ENCODE results near the gene PMEL. TPM values are rescaled to one million over a fixed set of nuclear protein-coding genes. Genes with fewer than 3 reads are reported as not detected.

Gene PMEL
- total RNA-seq, 2 donors from 2014 or later: 0.18 to 8.6 TPM

- under 1% methylated on average over 15 of the region's 15 CpGs for WGBS
- TF ChIP-seq POLR2A (IDR thresholded peaks at IDR 0.05) (no peak), POLR2AphosphoS5 (IDR thresholded peaks at IDR 0.05) (no peak)
- TF ChIP-seq, protein P1, sequence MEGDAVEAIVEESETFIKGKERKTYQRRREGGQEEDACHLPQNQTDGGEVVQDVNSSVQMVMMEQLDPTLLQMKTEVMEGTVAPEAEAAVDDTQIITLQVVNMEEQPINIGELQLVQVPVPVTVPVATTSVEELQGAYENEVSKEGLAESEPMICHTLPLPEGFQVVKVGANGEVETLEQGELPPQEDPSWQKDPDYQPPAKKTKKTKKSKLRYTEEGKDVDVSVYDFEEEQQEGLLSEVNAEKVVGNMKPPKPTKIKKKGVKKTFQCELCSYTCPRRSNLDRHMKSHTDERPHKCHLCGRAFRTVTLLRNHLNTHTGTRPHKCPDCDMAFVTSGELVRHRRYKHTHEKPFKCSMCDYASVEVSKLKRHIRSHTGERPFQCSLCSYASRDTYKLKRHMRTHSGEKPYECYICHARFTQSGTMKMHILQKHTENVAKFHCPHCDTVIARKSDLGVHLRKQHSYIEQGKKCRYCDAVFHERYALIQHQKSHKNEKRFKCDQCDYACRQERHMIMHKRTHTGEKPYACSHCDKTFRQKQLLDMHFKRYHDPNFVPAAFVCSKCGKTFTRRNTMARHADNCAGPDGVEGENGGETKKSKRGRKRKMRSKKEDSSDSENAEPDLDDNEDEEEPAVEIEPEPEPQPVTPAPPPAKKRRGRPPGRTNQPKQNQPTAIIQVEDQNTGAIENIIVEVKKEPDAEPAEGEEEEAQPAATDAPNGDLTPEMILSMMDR (IDR thresholded peaks at IDR 0.05): no peak
- intact Hi-C loops (cut with DNase I): no loop called here
- Histone ChIP-seq H3K27me3 (replicated peaks; ENCODE audit: insufficient read depth) (no peaks in the 10 kb centered on the region), H3K27ac (peak overlapping the region; percentile 94 to 98), H3K9me3 (no peaks in the 10 kb centered on the region), H3K4me3 (peak overlapping the region; percentile 76 to 94), H3K4me1 (replicated peaks) (no peaks in the 10 kb centered on the region), H3K36me3 (no peaks in the 10 kb centered on the region)
- DNase-seq (ENCODE audit: low spot score): peak; percentile 37
Measured at GRCh38 chr12:55974308-55974730, 8.5 kb upstream of the PMEL start.

DNA sequence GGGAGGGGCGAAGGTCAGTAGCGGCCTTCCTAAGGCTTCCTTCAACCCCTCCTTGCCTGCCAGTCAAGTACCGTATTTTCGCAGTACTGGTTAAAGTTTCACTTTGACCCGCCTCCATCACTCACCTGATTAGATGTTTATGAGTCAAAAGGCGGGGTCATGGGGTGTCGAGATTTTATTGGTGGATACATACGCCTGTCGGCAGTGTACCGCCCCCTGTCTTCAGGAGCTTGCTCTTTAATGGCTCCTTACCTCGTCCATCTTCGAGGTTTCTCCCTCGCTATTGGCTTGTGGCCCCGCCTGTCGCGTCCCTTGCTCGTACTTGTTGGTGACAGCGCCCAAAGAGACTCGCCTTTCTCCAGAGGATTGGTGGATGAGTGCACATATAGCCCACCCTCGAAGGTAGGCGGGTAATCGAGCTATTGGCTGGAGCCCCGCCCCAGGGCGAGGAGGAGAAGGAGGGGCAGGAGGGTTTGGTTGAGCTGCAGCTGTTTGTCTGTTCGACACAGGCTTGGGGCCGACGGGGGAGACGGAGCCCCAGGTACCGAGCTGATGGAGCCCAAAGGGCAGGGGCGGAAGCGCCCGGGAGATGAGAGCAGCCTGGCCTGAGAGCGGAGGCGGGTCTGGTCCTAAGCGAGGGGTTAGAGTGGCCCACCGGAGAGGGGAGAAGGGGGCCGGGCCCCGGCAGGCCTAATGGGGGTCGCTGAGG lies 7.9 kb upstream of the PMEL start, which contains the start of gene RAB5B:
Gene RAB5B, plus strand, starts transcription at position 480 of the 709 bp plus-strand sequence. CDS start 12,883 bp downstream, outside the sequence.
- peak within 1 kb of the TSS; percentile 76 to 94 for H3K4me3 ChIP-seq
- TF ChIP-seq POLR2A (IDR thresholded peaks at IDR 0.05) (peak; percentile 100), POLR2AphosphoS5 (IDR thresholded peaks at IDR 0.05) (peak; percentile 98)
- TF ChIP-seq, protein P1 (IDR thresholded peaks at IDR 0.05): peak; percentile 50 to 85 (median 51)
- no peaks in the 10 kb centered on the region for H3K36me3 ChIP-seq
- H3K27ac ChIP-seq: peak within 1 kb of the TSS; percentile 94 to 98
- no peaks in the 10 kb centered on the region for H3K27me3 ChIP-seq (replicated peaks; ENCODE audit: insufficient read depth)
- under 1% methylated on average over 36 of the region's 39 CpGs for WGBS
- H3K4me1 ChIP-seq (replicated peaks): no peaks in the 10 kb centered on the region
- DNase-seq (ENCODE audit: low spot score): peak; percentile 100
- intact Hi-C loops (cut with DNase I): no loop called here
- H3K9me3 ChIP-seq: no peaks in the 10 kb centered on the region

DNA sequence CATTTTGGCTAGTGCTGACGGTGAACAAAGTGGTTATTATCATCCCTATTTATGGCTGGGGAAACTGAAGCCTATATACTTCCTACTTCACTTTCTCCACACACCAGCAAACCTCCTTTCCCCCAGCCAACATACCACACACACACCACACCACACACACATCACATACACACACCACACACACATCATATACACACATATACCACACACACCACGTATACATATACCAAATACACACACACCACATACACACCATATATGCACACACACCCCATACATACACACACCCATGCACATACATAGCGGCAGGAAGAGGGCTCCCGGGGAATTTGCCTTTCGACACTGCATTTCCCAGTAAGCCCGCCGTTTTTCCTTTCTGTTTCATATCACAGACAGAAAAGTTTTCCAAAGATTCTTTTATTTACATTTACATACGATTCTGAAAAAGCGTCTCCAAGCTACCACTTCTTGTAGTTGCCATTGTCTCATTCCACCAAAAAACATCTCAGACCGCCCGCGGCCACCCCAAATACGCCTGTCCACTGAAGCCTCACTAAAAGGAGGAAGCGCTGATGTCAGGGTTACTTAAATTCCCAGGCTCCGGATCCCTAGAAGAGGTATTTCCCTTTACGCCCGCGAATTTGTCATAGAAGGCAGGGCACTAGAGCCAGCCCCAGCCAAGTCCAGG lies 7.2 kb upstream of the PMEL start:
- peak; percentile 82 for TF ChIP-seq POLR2A (IDR thresholded peaks at IDR 0.05)
- TF ChIP-seq, protein P1 (IDR thresholded peaks at IDR 0.05): no peak
- TF ChIP-seq POLR2AphosphoS5 (IDR thresholded peaks at IDR 0.05): no peak
- H3K36me3 ChIP-seq: no peaks in the 10 kb centered on the region
- intact Hi-C loops (cut with DNase I): no loop called here
- H3K27me3 ChIP-seq (replicated peaks; ENCODE audit: insufficient read depth): no peaks in the 10 kb centered on the region
- peak overlapping the region; percentile 50 to 52 for H3K4me3 ChIP-seq
- DNase-seq (ENCODE audit: low spot score): peak; percentile 23
- under 1% methylated on average over 18 of the region's 18 CpGs for WGBS
- H3K27ac ChIP-seq: peak overlapping the region; percentile 91 to 94
- H3K4me1 ChIP-seq (replicated peaks): no peaks in the 10 kb centered on the region
- no peaks in the 10 kb centered on the region for H3K9me3 ChIP-seq

DNA sequence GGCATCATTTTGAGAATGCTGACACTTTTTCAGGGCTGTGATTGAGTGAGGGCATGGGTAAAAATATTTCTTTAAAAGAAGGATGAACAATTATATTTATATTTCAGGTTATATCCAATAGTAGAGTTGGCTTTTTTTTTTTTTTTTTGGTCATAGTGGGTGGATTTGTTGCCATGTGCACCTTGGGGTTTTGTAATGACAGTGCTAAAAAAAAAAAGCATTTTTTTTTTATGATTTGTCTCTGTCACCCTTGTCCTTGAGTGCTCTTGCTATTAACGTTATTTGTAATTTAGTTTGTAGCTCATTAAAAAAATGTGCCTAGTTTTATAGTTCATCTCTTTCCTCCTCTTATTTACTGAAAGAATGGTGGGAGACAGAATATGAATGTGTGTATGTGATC lies 6.6 kb upstream of the PMEL start:
- Histone ChIP-seq H3K27ac (peak overlapping the region; percentile 91 to 94), H3K9me3 (no peaks in the 10 kb centered on the region), H3K27me3 (replicated peaks; ENCODE audit: insufficient read depth) (no peaks in the 10 kb centered on the region), H3K36me3 (no peaks in the 10 kb centered on the region), H3K4me1 (replicated peaks) (no peaks in the 10 kb centered on the region), H3K4me3 (peak overlapping the region; percentile 50 to 52)
- TF ChIP-seq POLR2A (IDR thresholded peaks at IDR 0.05) (no peak), POLR2AphosphoS5 (IDR thresholded peaks at IDR 0.05) (no peak)
- TF ChIP-seq, protein P1 (IDR thresholded peaks at IDR 0.05): no peak
- intact Hi-C loops (cut with DNase I): no loop called here
- DNase-seq (ENCODE audit: low spot score): no peak
- WGBS: 22% methylated on average over 1 of the region's 1 CpG
